IMR-90 (cell line): ENCODE data around the gene CLNS1A. TPM values are rescaled to one million over a fixed set of nuclear protein-coding genes. Genes with fewer than 3 reads are reported as not detected.

Source experiments
- ATAC-seq: fragments of 200-7000 bp; cut with Tn5 transposase; 2 replicates; pipeline ENCODE4 v1.9.1; 2020; ENCODE audit warnings: low read depth, mild to moderate bottlenecking, moderate library complexity
- BruUV-seq: library from RNA; stranded (reverse); fragments of 400-500 nt; replicated peaks from 2 replicates; lab custom pipeline; 2021; lab: Mats Ljungman, UMichigan
- CTCF ChIA-PET: fragments of 300-600 bp; formaldehyde crosslinking; extraction: SDS; loops from one replicate; lab custom pipeline; 2021; ENCODE audit warnings: antibody characterized with exemption; lab: Yijun Ruan, JAX
- POLR2A ChIA-PET: fragments of 300-600 bp; sonication (Branson Sonifier 250); formaldehyde crosslinking; loops from one replicate; lab custom pipeline; 2022; ENCODE audit warnings: antibody characterized with exemption; ENCODE audit not compliant: unreplicated experiment; lab: Charles Lee
- DNase-seq: peaks from one replicate; pipeline ENCODE4 v3.0.0; 2013
- H2AFZ ChIP-seq: replicated peaks from 2 replicates; pipeline ENCODE3; 2013; ENCODE audit warnings: low read length, mild to moderate bottlenecking; ENCODE audit not compliant: poor library complexity
- H2AK5ac ChIP-seq: 2 replicates; pipeline ENCODE4 v1.6.1; 2013; ENCODE audit warnings: low read depth, low read length, inconsistent platforms
- H2AK9ac ChIP-seq: replicated peaks from 2 replicates; pipeline ENCODE3; 2013; ENCODE audit warnings: mild to moderate bottlenecking, low read depth, low read length, moderate library complexity; ENCODE audit not compliant: poor library complexity
- H2BK120ac ChIP-seq: 2 replicates; pipeline ENCODE4 v1.6.1; 2013; ENCODE audit warnings: low read depth, low read length, inconsistent platforms
- H2BK15ac ChIP-seq: 3 replicates; pipeline ENCODE4 v1.6.1; 2013; ENCODE audit warnings: low read depth, low read length, inconsistent platforms
- H2BK20ac ChIP-seq: 2 replicates; pipeline ENCODE4 v1.6.1; 2013; ENCODE audit warnings: low read depth, mild to moderate bottlenecking, inconsistent platforms, low read length, moderate library complexity
- H2BK5ac ChIP-seq: 2 replicates; pipeline ENCODE4 v1.6.1; 2013; ENCODE audit warnings: mild to moderate bottlenecking, low read depth, low read length, inconsistent platforms; ENCODE audit not compliant: poor library complexity, severe bottlenecking
- H3K14ac ChIP-seq: replicated peaks from 2 replicates; pipeline ENCODE4 v1.6.1; 2013; ENCODE audit warnings: low read depth, low read length, inconsistent platforms
- H3K18ac ChIP-seq: 2 replicates; pipeline ENCODE4 v1.6.1; 2013; ENCODE audit warnings: low read depth, low read length, control low read depth
- H3K23ac ChIP-seq: 2 replicates; pipeline ENCODE4 v1.6.1; 2013; ENCODE audit warnings: low read depth, low read length, inconsistent platforms
- H3K27ac ChIP-seq: 2 replicates; pipeline ENCODE4 v1.5.1; 2013; ENCODE audit warnings: mild to moderate bottlenecking, control low read depth, low read length; ENCODE audit not compliant: insufficient read depth
- H3K27me3 ChIP-seq: 2 replicates; pipeline ENCODE4 v1.6.1; 2013; ENCODE audit warnings: low read length; ENCODE audit not compliant: control insufficient read depth, insufficient read depth
- H3K36me3 ChIP-seq: 2 replicates; pipeline ENCODE4 v1.6.1; 2013; ENCODE audit warnings: low read length, mixed read lengths; ENCODE audit not compliant: control insufficient read depth, insufficient read depth
- H3K4ac ChIP-seq: 2 replicates; pipeline ENCODE4 v1.6.1; 2013; ENCODE audit warnings: low read depth, low read length, inconsistent platforms
- H3K4me1 ChIP-seq: 2 replicates; pipeline ENCODE4 v1.6.1; 2013; ENCODE audit warnings: low read length, mixed read lengths; ENCODE audit not compliant: control insufficient read depth, insufficient read depth
- H3K4me2 ChIP-seq: 2 replicates; pipeline ENCODE4 v1.6.1; 2013; ENCODE audit warnings: low read depth, mild to moderate bottlenecking, control low read depth, low read length, moderate library complexity
- H3K4me3 ChIP-seq: 2 replicates; pipeline ENCODE4 v1.5.1; 2013; ENCODE audit warnings: low read depth, mild to moderate bottlenecking, control low read depth, low read length, moderate library complexity; ENCODE audit not compliant: insufficient read depth
- H3K56ac ChIP-seq: 2 replicates; pipeline ENCODE4 v1.6.1; 2013; ENCODE audit warnings: low read length, inconsistent platforms; ENCODE audit not compliant: insufficient read depth; ENCODE audit errors: extremely low read depth
- H3K79me1 ChIP-seq, 2 experiments: 2 replicates each; pipeline ENCODE4 v1.6.1; 2013; ENCODE audit warnings: low read length in 2 of 2, inconsistent platforms in 1 of 2, low read depth in 1 of 2
- H3K9ac ChIP-seq: 2 replicates; pipeline ENCODE4 v1.6.1; 2013; ENCODE audit warnings: low read depth, low read length, control low read depth
- H3K9me1 ChIP-seq: 2 replicates; pipeline ENCODE4 v1.6.1; 2013; ENCODE audit warnings: low read length, inconsistent platforms; ENCODE audit not compliant: insufficient read depth
- H3K9me3 ChIP-seq: 2 replicates; pipeline ENCODE4 v1.6.1; 2013; ENCODE audit warnings: low read length; ENCODE audit not compliant: control insufficient read depth, insufficient read depth
- H4K20me1 ChIP-seq: 2 replicates; pipeline ENCODE4 v1.6.1; 2013; ENCODE audit warnings: low read length, inconsistent platforms; ENCODE audit not compliant: insufficient read depth
- H4K5ac ChIP-seq: 2 replicates; pipeline ENCODE4 v1.6.1; 2013; ENCODE audit warnings: mild to moderate bottlenecking, low read depth, low read length, control low read depth
- H4K8ac ChIP-seq, 2 experiments: 2 replicates each; pipeline ENCODE4 v1.6.1; 2013; ENCODE audit warnings: low read depth in 2 of 2, low read length in 2 of 2, control low read depth in 1 of 2, inconsistent platforms in 1 of 2
- H4K91ac ChIP-seq: 2 replicates; pipeline ENCODE4 v1.6.1; 2013; ENCODE audit warnings: low read depth, low read length, inconsistent platforms; ENCODE audit not compliant: insufficient read depth
- BHLHE40 ChIP-seq: fragments of 150-350 bp; IDR thresholded peaks from 2 replicates; pipeline ENCODE4 v1.6.1; 2016; ENCODE audit warnings: mild to moderate bottlenecking, low read depth, low read length
- CEBPB ChIP-seq: IDR thresholded peaks from 2 replicates; pipeline ENCODE4 v1.6.1; 2012; ENCODE audit warnings: low read depth, low read length, improper control_type of control experiment
- CHD1 ChIP-seq: IDR thresholded peaks from 2 replicates; pipeline ENCODE4 v1.6.1; 2012; ENCODE audit warnings: low read depth, low read length, improper control_type of control experiment
- FOS ChIP-seq: fragments of 150-350 bp; IDR thresholded peaks from 2 replicates; pipeline ENCODE4 v1.6.1; 2016; ENCODE audit warnings: low read depth, low read length
- MAFK ChIP-seq: IDR thresholded peaks from 2 replicates; pipeline ENCODE4 v1.6.1; 2012; ENCODE audit warnings: low read depth, low read length, improper control_type of control experiment
- MAZ ChIP-seq: IDR thresholded peaks from 2 replicates; pipeline ENCODE4 v1.6.1; 2012; ENCODE audit warnings: low read depth, mild to moderate bottlenecking, low read length, improper control_type of control experiment, moderate library complexity, borderline replicate concordance
- MXI1 ChIP-seq: IDR thresholded peaks from 2 replicates; pipeline ENCODE4 v1.6.1; 2012; ENCODE audit warnings: low read depth, mild to moderate bottlenecking, low read length, moderate library complexity, borderline replicate concordance
- NFE2L2 ChIP-seq: fragments of 150-350 bp; IDR thresholded peaks from 2 replicates; pipeline ENCODE4 v1.6.1; 2016; ENCODE audit warnings: low read depth, mild to moderate bottlenecking, low read length
- POLR2A ChIP-seq: IDR thresholded peaks from 2 replicates; pipeline ENCODE4 v1.6.1; 2012; ENCODE audit warnings: mild to moderate bottlenecking, low read depth, low read length
- RAD21 ChIP-seq: IDR thresholded peaks from 2 replicates; pipeline ENCODE4 v1.6.1; 2012; ENCODE audit warnings: low read length, improper control_type of control experiment
- RCOR1 ChIP-seq: IDR thresholded peaks from 2 replicates; pipeline ENCODE4 v1.6.1; 2012; ENCODE audit warnings: mild to moderate bottlenecking, low read length, improper control_type of control experiment; ENCODE audit not compliant: insufficient replicate concordance
- RFX5 ChIP-seq: IDR thresholded peaks from 2 replicates; pipeline ENCODE4 v1.8.0; 2012; ENCODE audit warnings: low read depth, mild to moderate bottlenecking, low read length, moderate library complexity
- SMC3 ChIP-seq: fragments of 150-350 bp; IDR thresholded peaks from 2 replicates; pipeline ENCODE4 v1.6.1; 2016; ENCODE audit warnings: low read depth, mild to moderate bottlenecking, antibody characterized with exemption, low read length, moderate library complexity
- WGBS, 2 experiments: methylation state at CpG; one replicate each; pipeline versions ENCODE4 v1.1.5 to v1.1.7; 2013; ENCODE audit warnings: missing lambda C conversion rate in 2 of 2; ENCODE audit not compliant: insufficient read length in 1 of 2; ENCODE audit errors: extremely low coverage in 2 of 2; 5-methylcytosine and 5-hydroxymethylcytosine counted together
- dilution Hi-C: fragments of 300-500 bp; cut with HindIII; formaldehyde crosslinking; loops from one replicate; pipeline ENCODE4 v1.14.3; 2018; ENCODE audit warnings: low sequenced_read_pairs; ENCODE audit not compliant: unreplicated experiment
- in situ Hi-C: fragments of 300-500 bp; cut with MboI; formaldehyde crosslinking; loops from 3 replicates; pipeline ENCODE4 v1.14.3; 2019; ENCODE audit warnings: low sequenced_read_pairs, inconsistent platforms, mixed read lengths
- intact Hi-C: fragments of 100-400 bp; cut with micrococcal nuclease; formaldehyde crosslinking; loops from 2 replicates; pipeline ENCODE4 v1.10.0; 2022
- polyA plus RNA-seq, 3 experiments: library from polyadenylated mRNA; depleted of rRNA; stranded (reverse); fragments of >200 nt; gene quantifications; 2 replicates each; pipeline ENCODE4 v1.2.3, GENCODE V29; 2012; ENCODE audit warnings: low replicate concordance in 1 of 3
- total RNA-seq: library from RNA; depleted of rRNA; stranded (reverse); fragments of >200 nt; gene quantifications from 2 replicates; pipeline ENCODE4 v1.2.3, GENCODE V29; 2012
- TF ChIP-seq, protein P1 (sequence below): fragments of 150-350 bp; IDR thresholded peaks from 2 replicates; pipeline ENCODE4 v1.6.1; 2017; ENCODE audit warnings: mild to moderate bottlenecking, antibody characterized with exemption, low read length, low read depth
- TF ChIP-seq, protein P2 (sequence below): conservative IDR thresholded peaks from 2 replicates; pipeline ENCODE4 v1.5.1; 2012; ENCODE audit warnings: mild to moderate bottlenecking, low read depth, low read length, improper control_type of control experiment
- TF ChIP-seq, protein P3 (sequence below): fragments of 150-350 bp; IDR thresholded peaks from 2 replicates; pipeline ENCODE4 v1.6.1; 2016; ENCODE audit warnings: low read depth, mild to moderate bottlenecking, low read length, moderate library complexity, borderline replicate concordance

Gene CLNS1A
- total and polyA plus RNA-seq, 2 of the 4 experiments (the other 2 are of a cell fraction), result 66.7 to 97.0 TPM

- ATAC-seq (no peak), DNase-seq (no peak)
- dilution Hi-C loops, result no loop called here
- Histone ChIP-seq H2BK15ac (no peak overlapping the region), H3K79me1 (no peaks in the 10 kb centered on the region), H3K56ac (no peak overlapping the region), H2AK5ac (no peak overlapping the region), H3K4me1 (peaks cover 8% of the 10 kb centered on the region), H3K36me3 (peaks cover 6% of the 10 kb centered on the region), H3K9me1 (no peaks in the 10 kb centered on the region; the same call in 1 of the 2 replicates), H3K9ac (no peak overlapping the region), H3K4me3 (no peak overlapping the region), H3K23ac (no peak overlapping the region), H2BK5ac (no peak overlapping the region), H4K20me1 (no peaks in the 10 kb centered on the region), H4K8ac (no peak overlapping the region), H3K4me2 (no peak overlapping the region), H3K4ac (no peak overlapping the region), H2BK20ac (no peak overlapping the region), H4K91ac (no peak overlapping the region), H2AFZ (no peak overlapping the region), H4K5ac (no peak overlapping the region), H3K18ac (no peak overlapping the region), H3K27ac (no peak overlapping the region), H3K14ac (no peak overlapping the region), H2BK120ac (no peak overlapping the region), H2AK9ac (no peak overlapping the region), H3K27me3 (no peaks in the 10 kb centered on the region), H3K9me3 (no peaks in the 10 kb centered on the region)
- intact Hi-C loops, result no loop called here
- no CpG with 5 or more reads among the region's 3 CpGs for WGBS, 2 experiments
- TF ChIP-seq POLR2A (no peak), BHLHE40 (no peak), CEBPB (no peak), RFX5 (no peak), SMC3 (no peak), NFE2L2 (no peak), MAZ (no peak), MAFK (no peak), RAD21 (no peak), MXI1 (no peak), CHD1 (no peak), RCOR1 (no peak), FOS (no peak)
- TF ChIP-seq, protein P1, sequence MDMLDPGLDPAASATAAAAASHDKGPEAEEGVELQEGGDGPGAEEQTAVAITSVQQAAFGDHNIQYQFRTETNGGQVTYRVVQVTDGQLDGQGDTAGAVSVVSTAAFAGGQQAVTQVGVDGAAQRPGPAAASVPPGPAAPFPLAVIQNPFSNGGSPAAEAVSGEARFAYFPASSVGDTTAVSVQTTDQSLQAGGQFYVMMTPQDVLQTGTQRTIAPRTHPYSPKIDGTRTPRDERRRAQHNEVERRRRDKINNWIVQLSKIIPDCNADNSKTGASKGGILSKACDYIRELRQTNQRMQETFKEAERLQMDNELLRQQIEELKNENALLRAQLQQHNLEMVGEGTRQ, result no peak
- TF ChIP-seq, protein P2, sequence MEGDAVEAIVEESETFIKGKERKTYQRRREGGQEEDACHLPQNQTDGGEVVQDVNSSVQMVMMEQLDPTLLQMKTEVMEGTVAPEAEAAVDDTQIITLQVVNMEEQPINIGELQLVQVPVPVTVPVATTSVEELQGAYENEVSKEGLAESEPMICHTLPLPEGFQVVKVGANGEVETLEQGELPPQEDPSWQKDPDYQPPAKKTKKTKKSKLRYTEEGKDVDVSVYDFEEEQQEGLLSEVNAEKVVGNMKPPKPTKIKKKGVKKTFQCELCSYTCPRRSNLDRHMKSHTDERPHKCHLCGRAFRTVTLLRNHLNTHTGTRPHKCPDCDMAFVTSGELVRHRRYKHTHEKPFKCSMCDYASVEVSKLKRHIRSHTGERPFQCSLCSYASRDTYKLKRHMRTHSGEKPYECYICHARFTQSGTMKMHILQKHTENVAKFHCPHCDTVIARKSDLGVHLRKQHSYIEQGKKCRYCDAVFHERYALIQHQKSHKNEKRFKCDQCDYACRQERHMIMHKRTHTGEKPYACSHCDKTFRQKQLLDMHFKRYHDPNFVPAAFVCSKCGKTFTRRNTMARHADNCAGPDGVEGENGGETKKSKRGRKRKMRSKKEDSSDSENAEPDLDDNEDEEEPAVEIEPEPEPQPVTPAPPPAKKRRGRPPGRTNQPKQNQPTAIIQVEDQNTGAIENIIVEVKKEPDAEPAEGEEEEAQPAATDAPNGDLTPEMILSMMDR, result no peak
- TF ChIP-seq, protein P3, sequence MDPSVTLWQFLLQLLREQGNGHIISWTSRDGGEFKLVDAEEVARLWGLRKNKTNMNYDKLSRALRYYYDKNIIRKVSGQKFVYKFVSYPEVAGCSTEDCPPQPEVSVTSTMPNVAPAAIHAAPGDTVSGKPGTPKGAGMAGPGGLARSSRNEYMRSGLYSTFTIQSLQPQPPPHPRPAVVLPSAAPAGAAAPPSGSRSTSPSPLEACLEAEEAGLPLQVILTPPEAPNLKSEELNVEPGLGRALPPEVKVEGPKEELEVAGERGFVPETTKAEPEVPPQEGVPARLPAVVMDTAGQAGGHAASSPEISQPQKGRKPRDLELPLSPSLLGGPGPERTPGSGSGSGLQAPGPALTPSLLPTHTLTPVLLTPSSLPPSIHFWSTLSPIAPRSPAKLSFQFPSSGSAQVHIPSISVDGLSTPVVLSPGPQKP, result no peak
- POLR2A ChIA-PET, result no interaction called here
- no TSS peak for BruUV-seq
- in situ Hi-C loops, result no loop called here
- CTCF ChIA-PET, result no interaction called here
These were observed 24.1 kb upstream of the CLNS1A start for GRCh38 chr11:77661670-77662069.
